ENCODE measurements around the gene CAT. TPM values are rescaled to one million over a fixed set of nuclear protein-coding genes. Genes with fewer than 3 reads are reported as not detected.

CAT gene
- total RNA-seq, 2 donors from 2014 or later: 88.4 to 92.3 TPM

- no peaks in the 10 kb centered on the region for H3K4me1 ChIP-seq
Observed at GRCh38 chr11:34502949-34503348, 64.2 kb downstream of the CAT start.

DNA sequence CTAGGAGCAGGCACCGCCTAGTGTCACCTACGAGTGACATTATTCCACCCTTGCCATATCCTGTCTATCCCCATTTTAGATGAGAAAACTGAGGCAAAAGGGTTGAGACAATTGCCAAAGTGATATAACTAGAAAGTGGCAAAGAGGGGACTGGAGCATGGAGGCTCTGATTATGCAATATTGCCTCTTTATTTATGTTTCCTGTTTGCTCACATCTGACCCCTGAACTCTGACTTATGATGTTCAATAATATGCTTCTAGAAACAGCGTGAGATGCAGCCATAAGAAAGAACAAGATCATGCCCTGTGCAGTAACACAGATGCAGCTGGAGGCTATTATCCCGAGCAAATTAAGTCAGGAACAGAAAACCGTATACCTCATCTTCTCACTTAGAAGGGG is 67.1 kb downstream of the CAT start:
- Histone ChIP-seq H3K4me1 (no peaks in the 10 kb centered on the region), H3K9me3 (no peaks in the 10 kb centered on the region), H3K36me3 (no peaks in the 10 kb centered on the region), H3K27me3 (no peaks in the 10 kb centered on the region), H3K9ac (ENCODE audit: low read depth in 2 of 2, low read length in 2 of 2) (no peak overlapping the region), H3K27ac (no peak overlapping the region), H3K4me3 (no peak overlapping the region)
- DNase-seq: no peak
- no peak for TF ChIP-seq CTCF (IDR thresholded peaks at IDR 0.05)
- intact Hi-C loops (cut with DNase I): no loop called here

More at GRCh38 chr11:34502949-34503348, 64.2 kb downstream of the CAT start:
- TF ChIP-seq CTCF (IDR thresholded peaks at IDR 0.05): no peak
- no peak for DNase-seq
- no peaks in the 10 kb centered on the region for H3K9me3 ChIP-seq
- H3K27ac ChIP-seq: no peak overlapping the region
- H3K36me3 ChIP-seq: no peaks in the 10 kb centered on the region
- no peak overlapping the region for H3K9ac ChIP-seq (ENCODE audit: low read depth in 2 of 2, low read length in 2 of 2)
- H3K27me3 ChIP-seq: no peaks in the 10 kb centered on the region
- intact Hi-C loops (cut with DNase I): no loop called here
- no peak overlapping the region for H3K4me3 ChIP-seq

GRCh38 chr11:34507156-34507555 is 68.4 kb downstream of the CAT start:
- Histone ChIP-seq H3K9me3 (no peaks in the 10 kb centered on the region), H3K36me3 (no peaks in the 10 kb centered on the region), H3K4me1 (no peaks in the 10 kb centered on the region), H3K27me3 (no peaks in the 10 kb centered on the region), H3K27ac (no peak overlapping the region), H3K9ac (ENCODE audit: low read depth in 2 of 2, low read length in 2 of 2) (no peak overlapping the region), H3K4me3 (no peak overlapping the region)
- DNase-seq: no peak
- intact Hi-C loops (cut with DNase I): no loop called here
- no peak for TF ChIP-seq CTCF (IDR thresholded peaks at IDR 0.05)

- Histone ChIP-seq H3K9ac (ENCODE audit: low read depth in 2 of 2, low read length in 2 of 2) (no peak overlapping the region), H3K27ac (no peak overlapping the region), H3K9me3 (no peaks in the 10 kb centered on the region), H3K4me1 (no peaks in the 10 kb centered on the region), H3K36me3 (no peaks in the 10 kb centered on the region), H3K27me3 (no peaks in the 10 kb centered on the region), H3K4me3 (no peak overlapping the region)
- no peak for TF ChIP-seq CTCF (IDR thresholded peaks at IDR 0.05)
- intact Hi-C loops (cut with DNase I): no loop called here
- no peak for DNase-seq
Observed at GRCh38 chr11:34507610-34508009, 68.9 kb downstream of the CAT start.

- TF ChIP-seq CTCF (IDR thresholded peaks at IDR 0.05): no peak
- intact Hi-C loops (cut with DNase I): no loop called here
- H3K9me3 ChIP-seq: no peaks in the 10 kb centered on the region
- no peaks in the 10 kb centered on the region for H3K36me3 ChIP-seq
- H3K4me1 ChIP-seq: no peaks in the 10 kb centered on the region
- no peak overlapping the region for H3K27ac ChIP-seq
- H3K9ac ChIP-seq (ENCODE audit: low read depth in 2 of 2, low read length in 2 of 2): no peak overlapping the region
- no peak for DNase-seq
- no peak overlapping the region for H3K4me3 ChIP-seq
- H3K27me3 ChIP-seq: no peaks in the 10 kb centered on the region
Observed at GRCh38 chr11:34508524-34508923, 69.8 kb downstream of the CAT start.
